HG02840 (cell line): ENCODE results near the gene ASIC1.
"Not testable (repeated sequence)": the region's sequence is repeated elsewhere in the genome, so short reads cannot be mapped to it uniquely, and the experiment has no call there.

ENCODE experiments used
- ATAC-seq: cut with Tn5 transposase; IDR thresholded peaks from one replicate; pipeline ENCODE4 v1.9.1; 2021; ENCODE audit warnings: mild to moderate bottlenecking, moderate library complexity, moderate number of reproducible peaks; ENCODE audit not compliant: unreplicated experiment, low FRiP score

Gene ASIC1

GRCh38 chr12:50081096-50081808 lies 23.9 kb downstream of the ASIC1 start:
- no peak for ATAC-seq

GRCh38 chr12:50082644-50083043 lies 25.2 kb downstream of the ASIC1 start:
- ATAC-seq = no peak

- no peak for ATAC-seq
These were observed 25.9 kb downstream of the ASIC1 start for GRCh38 chr12:50083301-50083700.

GRCh38 chr12:50084409-50084774 lies 27.0 kb downstream of the ASIC1 start:
- not testable (repeated sequence) for ATAC-seq

- ATAC-seq = peak; percentile 79
These were observed 27.6 kb downstream of the ASIC1 start, which contains the start of gene SMARCD1 for GRCh38 chr12:50084775-50085614. Gene SMARCD1, plus strand, starts transcription at chr12:50085342. Its CDS starts 28 bp downstream, at chr12:50085370.

- ATAC-seq = no peak
These were observed 28.2 kb downstream of the ASIC1 start for GRCh38 chr12:50085615-50086072.

GRCh38 chr12:50086148-50086547 lies 28.8 kb downstream of the ASIC1 start:
- ATAC-seq = no peak

GRCh38 chr12:50087151-50087550 lies 29.8 kb downstream of the ASIC1 start:
- no peak for ATAC-seq

- ATAC-seq = no peak
These were observed 30.6 kb downstream of the ASIC1 start for GRCh38 chr12:50087995-50088394.

- ATAC-seq = no peak
These were observed 31.4 kb downstream of the ASIC1 start for GRCh38 chr12:50088577-50089335.

GRCh38 chr12:50089730-50090129 lies 32.3 kb downstream of the ASIC1 start:
- no peak for ATAC-seq

GRCh38 chr12:50090391-50090790 lies 33.0 kb downstream of the ASIC1 start:
- ATAC-seq = no peak

- ATAC-seq = no peak
These were observed 40.6 kb downstream of the ASIC1 start for GRCh38 chr12:50097952-50098351.

GRCh38 chr12:50099302-50100008 lies 42.1 kb downstream of the ASIC1 start:
- no peak for ATAC-seq

GRCh38 chr12:50100561-50100960 lies 43.2 kb downstream of the ASIC1 start:
- ATAC-seq = no peak

GRCh38 chr12:50101663-50102062 lies 44.3 kb downstream of the ASIC1 start:
- no peak for ATAC-seq

GRCh38 chr12:50102131-50102531 lies 44.7 kb downstream of the ASIC1 start:
- ATAC-seq = no peak

- ATAC-seq = no peak
These were observed 45.4 kb downstream of the ASIC1 start for GRCh38 chr12:50102646-50103309.

- no peak for ATAC-seq
These were observed 46.0 kb downstream of the ASIC1 start for GRCh38 chr12:50103351-50103750.
